Left ventricle myocardium superior (tissue), 1 donor: ENCODE measurements around the gene OPN1MW. TPM values are rescaled to one million over a fixed set of nuclear protein-coding genes. Genes with fewer than 3 reads are reported as not detected.
A peak's percentile ranks its signal among the peaks of the same experiment; 100 is the strongest.
"Not testable (repeated sequence)": the region's sequence is repeated elsewhere in the genome, so short reads cannot be mapped to it uniquely, and the experiment has no call there.

Experiments
- ATAC-seq: fragments of 200-7000 bp; cut with Tn5 transposase; one replicate; pipeline ENCODE4 v1.9.1; 2020; ENCODE audit warnings: mild to moderate bottlenecking, moderate library complexity
- DNase-seq: peaks from one replicate; pipeline ENCODE4 v3.0.0-alpha.2; 2020
- intact Hi-C: fragments of 100-400 bp; cut with micrococcal nuclease; formaldehyde crosslinking; loops from one replicate; pipeline ENCODE4 v1.11.0; 2022
- long read RNA-seq: library from polyadenylated mRNA; unstranded; transcript quantifications from one replicate; pipeline ENCODE4 v2.0.0, GENCODE V29; 2021
- total RNA-seq: library from RNA; stranded (reverse); fragmentation: NEBNext Ultra II Directional; extraction: Animal tissue kit (Norgen Biotek cat#: 25700); gene quantifications from one replicate; pipeline ENCODE4 v1.2.1, GENCODE V29; 2021
- donor health status: DM: no; HTN: yes; CAD: no; lungs with severe emphysema.

The OPN1MW gene
- not detected for total RNA-seq
- long read RNA-seq = 0 reads

DNA sequence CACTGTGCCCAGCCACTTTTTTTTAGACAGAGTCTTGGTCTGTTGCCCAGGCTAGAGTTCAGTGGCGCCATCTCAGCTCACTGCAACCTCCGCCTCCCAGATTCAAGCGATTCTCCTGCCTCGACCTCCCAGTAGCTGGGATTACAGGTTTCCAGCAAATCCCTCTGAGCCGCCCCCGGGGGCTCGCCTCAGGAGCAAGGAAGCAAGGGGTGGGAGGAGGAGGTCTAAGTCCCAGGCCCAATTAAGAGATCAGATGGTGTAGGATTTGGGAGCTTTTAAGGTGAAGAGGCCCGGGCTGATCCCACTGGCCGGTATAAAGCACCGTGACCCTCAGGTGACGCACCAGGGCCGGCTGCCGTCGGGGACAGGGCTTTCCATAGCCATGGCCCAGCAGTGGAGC, at the start of gene OPN1MW:
OPN1MW (plus strand) TSS at position 301 of the 400 bp plus-strand sequence; CDS start at position 383, 82 bp downstream.
- DNase-seq, ATAC-seq, intact Hi-C loops: not testable (repeated sequence)

DNA sequence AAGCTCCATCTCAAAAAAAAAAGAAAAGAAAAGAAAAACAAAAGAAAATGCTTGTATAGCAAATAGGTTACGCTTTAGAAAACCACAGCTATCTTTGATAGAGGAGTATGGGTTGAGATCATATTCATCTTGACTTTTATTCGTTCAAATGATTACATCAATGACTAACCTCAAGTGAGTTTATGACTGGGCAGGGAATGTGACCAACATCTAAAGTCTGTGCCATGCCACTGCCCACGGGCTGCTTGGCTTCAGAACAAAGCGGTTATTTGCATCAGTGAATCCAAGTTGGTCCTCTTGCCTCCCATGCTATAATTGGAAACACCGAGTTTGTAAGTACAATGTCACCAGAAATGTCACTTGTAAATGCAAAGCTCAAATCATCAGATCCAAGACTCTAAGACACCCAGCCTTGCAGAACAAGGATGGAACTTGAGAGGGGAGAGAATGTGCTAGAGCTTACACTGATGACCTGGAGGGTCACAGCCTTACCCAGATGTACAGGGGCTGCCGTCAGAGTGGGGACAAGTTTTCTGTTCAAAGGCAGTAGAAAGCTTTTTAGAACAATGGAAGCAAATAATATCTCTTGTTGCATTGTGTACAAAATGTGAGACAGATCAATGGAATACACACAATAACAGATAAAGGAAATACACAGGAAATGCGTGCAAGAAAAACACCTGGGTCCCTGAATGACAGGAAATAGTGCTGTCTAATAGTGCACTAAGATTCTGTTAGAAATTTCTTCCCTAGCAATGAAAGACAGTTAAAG, 46.8 kb upstream of the OPN1MW start:
- DNase-seq (no peak), ATAC-seq (peak; percentile 39)
- intact Hi-C loops = no loop called here

DNA sequence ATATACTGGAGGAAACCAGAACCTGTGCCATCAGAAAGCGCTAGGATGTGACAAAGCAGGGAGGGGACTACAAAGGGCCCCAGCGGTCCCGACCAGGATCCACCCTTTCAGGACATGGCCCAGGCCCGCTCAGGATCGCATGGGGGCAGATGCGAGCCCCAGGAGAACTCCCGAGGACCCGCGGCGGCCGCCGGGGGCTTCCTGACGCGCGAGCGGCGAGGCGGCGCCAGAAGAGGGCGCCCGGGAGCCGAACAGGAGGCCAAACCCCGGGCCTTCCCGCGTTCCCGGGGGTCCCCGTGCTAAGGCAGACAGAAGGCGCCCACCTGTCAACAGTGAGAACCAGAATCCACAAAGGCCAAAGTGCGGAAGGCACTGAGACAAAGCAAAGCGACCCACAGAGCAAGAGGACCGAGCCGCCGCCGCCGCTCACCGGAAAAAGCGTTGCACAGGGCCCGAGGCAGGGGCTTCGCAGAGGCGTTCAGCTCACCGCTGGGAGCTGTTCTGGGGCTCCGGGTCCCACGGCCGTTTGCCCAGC, 45.7 kb upstream of the OPN1MW start:
- peak; percentile 83 for DNase-seq
- intact Hi-C loops = no loop called here
- peak; percentile 90 for ATAC-seq

DNA sequence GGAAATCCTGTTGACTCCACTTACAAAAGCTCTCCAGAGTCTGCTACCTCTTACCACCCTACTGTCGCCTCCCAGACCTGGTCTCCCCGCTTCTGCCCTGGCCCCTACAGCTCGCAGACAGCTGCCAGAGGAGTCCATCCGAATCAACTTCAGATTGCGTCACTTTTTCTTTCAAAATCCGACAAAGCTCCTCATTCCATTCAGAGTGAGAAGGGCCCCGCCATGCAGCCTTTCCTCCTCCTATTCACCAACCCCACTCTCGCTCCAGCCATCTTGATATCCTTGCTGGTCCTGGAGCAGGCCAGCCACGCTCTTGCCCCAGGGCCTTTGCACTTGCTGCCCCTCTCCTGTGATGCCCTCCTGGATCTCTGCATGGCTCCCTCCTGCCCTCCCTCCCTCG, 43.5 kb upstream of the OPN1MW start:
- DNase-seq (no peak), ATAC-seq (no peak)
- intact Hi-C loops = no loop called here

DNA sequence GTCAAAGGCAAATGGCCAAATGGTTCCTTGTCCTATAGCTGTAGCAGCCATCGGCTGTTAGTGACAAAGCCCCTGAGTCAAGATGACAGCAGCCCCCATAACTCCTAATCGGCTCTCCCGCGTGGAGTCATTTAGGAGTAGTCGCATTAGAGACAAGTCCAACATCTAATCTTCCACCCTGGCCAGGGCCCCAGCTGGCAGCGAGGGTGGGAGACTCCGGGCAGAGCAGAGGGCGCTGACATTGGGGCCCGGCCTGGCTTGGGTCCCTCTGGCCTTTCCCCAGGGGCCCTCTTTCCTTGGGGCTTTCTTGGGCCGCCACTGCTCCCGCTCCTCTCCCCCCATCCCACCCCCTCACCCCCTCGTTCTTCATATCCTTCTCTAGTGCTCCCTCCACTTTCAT, 42.2 kb upstream of the OPN1MW start:
- ATAC-seq = no peak
- intact Hi-C loops = no loop called here
- DNase-seq = no peak

DNA sequence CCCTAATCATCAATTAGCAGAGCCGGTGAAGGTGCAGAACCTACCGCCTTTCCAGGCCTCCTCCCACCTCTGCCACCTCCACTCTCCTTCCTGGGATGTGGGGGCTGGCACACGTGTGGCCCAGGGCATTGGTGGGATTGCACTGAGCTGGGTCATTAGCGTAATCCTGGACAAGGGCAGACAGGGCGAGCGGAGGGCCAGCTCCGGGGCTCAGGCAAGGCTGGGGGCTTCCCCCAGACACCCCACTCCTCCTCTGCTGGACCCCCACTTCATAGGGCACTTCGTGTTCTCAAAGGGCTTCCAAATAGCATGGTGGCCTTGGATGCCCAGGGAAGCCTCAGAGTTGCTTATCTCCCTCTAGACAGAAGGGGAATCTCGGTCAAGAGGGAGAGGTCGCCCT, 41.7 kb upstream of the OPN1MW start:
- DNase-seq (no peak), ATAC-seq (no peak)
- intact Hi-C loops = no loop called here

DNA sequence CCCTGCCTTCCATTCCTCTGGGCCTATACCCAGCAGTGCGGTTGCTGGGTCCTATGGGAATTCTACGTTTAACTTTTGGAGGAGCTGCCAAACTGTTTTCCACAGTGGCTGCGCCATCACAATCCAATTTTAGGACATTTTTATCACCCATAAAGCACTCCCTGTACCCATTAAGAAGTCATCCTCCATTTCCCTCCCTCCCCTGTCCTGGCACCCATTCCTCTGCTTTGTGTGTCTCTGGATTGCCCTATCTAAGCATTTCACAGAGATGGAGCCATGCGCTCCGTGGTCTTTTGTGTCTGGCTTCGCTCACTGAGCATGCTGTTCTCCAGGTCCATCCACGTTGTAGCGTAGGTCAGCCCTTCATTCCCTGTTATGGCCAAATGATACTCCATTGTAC, 40.0 kb upstream of the OPN1MW start:
- ATAC-seq = no peak
- no peak for DNase-seq

DNA sequence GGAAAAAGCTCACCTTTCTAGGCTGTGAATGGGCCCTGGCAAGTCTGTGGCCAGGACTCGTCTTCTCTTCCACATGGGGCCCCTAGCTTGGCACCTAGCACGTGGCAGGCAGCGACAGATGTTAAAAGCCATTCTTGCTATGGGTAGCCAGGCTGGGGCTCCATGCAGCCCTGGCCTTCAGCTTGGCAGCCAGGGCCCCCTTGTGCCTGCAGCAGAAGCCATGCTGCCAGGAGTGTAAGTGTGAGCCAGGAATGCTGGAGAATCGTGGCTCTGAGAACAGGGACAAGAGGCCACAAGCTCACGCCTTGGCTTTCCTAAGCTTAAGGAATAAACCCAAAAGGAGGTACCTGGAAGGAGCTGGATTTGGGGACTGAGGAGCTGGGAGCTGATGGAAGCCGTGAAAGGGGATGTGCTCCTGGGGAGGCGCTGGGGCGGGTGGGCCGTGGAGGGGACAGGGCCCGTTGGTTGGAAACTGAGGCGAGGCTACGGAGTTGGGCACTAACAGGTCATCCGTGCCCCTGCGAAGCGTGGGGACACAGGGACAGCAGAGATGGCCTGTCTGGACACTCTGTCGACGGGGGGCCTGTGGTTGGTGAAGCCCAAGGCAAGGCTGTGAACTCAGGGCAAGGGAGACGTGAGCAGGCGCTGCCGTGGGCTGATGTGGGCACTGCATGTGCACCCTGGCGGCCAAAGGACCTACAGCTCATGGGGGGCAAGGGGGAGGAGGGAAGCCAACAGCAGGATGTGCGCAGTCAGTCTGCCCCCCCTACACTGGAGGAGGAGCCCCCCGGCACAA, 39.2 kb upstream of the OPN1MW start:
- no peak for DNase-seq
- intact Hi-C loops = no loop called here
- no peak for ATAC-seq

More for the DNA sequence above, 40.0 kb upstream of the OPN1MW start:
- intact Hi-C loops = no loop called here

DNA sequence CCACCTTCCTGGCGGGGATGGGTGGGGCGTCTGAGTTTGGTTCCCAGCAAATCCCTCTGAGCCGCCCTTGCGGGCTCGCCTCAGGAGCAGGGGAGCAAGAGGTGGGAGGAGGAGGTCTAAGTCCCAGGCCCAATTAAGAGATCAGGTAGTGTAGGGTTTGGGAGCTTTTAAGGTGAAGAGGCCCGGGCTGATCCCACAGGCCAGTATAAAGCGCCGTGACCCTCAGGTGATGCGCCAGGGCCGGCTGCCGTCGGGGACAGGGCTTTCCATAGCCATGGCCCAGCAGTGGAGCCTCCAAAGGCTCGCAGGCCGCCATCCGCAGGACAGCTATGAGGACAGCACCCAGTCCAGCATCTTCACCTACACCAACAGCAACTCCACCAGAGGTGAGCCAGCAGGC, 38.4 kb upstream of the OPN1MW start, which contains the start of gene OPN1LW:
OPN1LW (plus strand) TSS at position 234 of the 400 bp plus-strand sequence; CDS start at position 275, 41 bp downstream.
- ATAC-seq, DNase-seq, intact Hi-C loops: not testable (repeated sequence)

DNA sequence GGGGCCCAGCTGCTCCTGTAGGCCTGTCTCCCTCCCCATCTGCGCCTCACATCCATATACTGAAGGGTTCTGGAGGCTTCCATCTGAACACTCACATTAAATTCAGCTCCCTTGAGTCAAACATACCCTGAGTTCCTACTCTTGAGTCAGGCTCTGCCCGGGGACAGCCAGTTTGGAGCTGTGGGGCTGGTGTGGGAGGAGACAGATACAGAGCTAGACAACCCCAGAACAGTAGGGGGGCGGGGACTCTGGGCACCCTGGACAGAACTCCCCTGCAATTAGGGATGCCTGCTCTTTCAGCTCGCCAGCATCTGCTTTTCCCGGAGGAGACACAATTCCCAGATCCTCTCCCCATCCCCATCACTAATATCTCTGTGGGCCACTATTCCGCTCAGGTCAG, 31.4 kb upstream of the OPN1MW start:
- DNase-seq, intact Hi-C loops, ATAC-seq: not testable (repeated sequence)

DNA sequence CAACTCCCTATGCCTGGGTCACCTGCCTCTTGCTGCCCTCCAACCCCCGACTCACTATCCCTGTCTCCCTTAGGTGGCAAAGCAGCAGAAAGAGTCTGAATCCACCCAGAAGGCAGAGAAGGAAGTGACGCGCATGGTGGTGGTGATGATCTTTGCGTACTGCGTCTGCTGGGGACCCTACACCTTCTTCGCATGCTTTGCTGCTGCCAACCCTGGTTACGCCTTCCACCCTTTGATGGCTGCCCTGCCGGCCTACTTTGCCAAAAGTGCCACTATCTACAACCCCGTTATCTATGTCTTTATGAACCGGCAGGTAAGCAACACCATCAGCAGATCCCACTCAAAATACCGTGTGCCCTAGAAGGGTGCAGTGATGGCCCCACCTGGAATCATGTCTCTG, 26.2 kb upstream of the OPN1MW start:
- intact Hi-C loops, ATAC-seq, DNase-seq: not testable (repeated sequence)

DNA sequence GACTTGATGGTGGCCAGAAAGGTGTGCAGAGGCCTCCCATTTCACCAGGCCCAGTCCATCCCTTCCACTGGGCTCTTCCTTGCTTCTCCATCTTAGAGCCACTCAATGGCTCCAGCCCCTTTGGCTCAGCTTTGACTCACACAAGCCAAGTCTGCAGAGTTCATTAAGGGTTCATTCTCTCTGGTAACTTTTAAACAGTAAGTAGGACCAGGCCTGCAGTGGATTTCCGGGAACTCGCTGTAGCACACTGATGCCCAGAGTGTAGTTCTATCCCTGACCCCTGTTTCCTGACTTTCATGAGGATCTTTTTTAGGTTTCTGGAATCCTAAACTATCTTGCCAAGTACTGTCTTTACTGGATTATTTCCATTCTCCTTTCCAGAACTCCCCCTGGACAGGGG, 25.2 kb upstream of the OPN1MW start:
- intact Hi-C loops, DNase-seq: not testable (repeated sequence)
- peak; percentile 72 for ATAC-seq

DNA sequence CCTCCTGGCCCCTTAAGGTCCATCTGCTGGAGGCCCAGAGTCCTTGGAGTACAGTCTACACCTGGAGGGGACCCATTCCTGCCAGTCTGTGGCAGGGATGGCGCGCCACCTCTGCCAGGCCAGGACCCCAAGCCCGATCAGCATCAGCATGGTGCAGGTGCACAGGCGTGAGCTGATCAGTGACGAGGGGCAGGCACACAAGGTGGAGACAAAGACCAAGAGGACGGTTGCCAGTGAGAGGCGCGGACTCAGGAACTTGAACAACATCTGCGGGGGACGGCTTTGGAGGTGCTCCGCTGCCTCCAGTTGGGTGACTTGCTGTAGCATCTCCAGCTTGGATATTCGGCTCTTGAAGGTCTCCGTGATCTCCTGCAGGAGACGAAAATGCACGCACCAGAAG, 23.1 kb upstream of the OPN1MW start:
- intact Hi-C loops, ATAC-seq, DNase-seq: not testable (repeated sequence)

DNA sequence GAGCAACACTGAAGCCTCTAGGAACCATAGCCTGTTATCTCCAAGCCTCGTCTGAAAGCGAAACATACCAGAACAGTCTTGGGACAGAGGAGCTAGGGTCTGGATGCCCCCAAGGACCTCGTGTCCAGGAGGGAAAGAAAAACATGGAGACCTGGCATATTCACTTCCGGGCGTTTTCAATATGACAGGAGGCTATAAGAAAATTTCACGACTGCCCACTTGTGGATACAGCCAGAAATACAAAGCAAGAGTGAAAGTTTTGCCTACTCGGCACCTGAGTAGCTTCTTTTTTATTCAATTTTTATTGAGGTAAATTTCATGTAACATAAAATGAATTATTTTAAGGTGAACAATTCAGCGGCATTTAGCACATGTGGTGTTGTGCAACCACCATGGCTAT, 17.5 kb upstream of the OPN1MW start:
- ATAC-seq, intact Hi-C loops, DNase-seq: not testable (repeated sequence)

DNA sequence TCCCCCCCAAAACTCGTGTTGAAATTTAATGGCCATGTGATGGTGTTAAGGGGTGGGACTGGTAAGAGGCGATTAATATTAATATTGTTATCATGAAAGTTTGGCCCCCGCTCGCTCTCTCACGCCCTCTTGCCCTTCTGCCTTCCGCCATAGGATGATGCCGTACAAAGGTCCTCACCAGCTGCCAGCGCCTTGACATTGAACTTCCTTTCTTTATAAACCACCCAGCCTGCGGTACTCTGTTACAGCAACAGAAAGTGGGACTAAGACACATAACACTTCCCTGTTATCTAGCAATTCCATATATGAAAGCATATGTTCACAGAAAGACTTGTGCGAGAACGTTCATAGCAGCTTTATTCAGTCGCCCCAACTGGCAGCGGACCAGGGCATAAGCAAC, 14.0 kb upstream of the OPN1MW start:
- ATAC-seq, DNase-seq, intact Hi-C loops: not testable (repeated sequence)

DNA sequence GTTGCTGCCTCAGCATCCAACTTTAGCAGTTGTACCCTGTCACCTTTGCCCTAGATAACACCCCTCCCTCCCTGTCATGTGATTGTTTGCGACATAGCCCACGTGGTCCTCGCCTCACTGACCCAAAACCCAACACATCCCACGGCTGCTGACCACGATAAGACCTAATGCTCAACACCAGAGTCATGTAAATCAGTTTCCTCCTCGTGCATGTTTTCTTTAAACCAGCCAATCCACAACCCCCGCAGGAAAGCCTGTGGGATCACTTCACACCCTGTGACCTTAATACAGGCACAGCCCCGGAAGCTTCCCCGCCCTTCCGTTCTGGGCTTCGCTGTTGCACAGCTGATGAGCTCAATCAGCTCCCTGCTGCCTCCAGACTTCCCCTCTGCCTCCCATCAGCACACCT, 9.9 kb upstream of the OPN1MW start:
- peak; percentile 93 for ATAC-seq
- intact Hi-C loops, DNase-seq: not testable (repeated sequence)

DNA sequence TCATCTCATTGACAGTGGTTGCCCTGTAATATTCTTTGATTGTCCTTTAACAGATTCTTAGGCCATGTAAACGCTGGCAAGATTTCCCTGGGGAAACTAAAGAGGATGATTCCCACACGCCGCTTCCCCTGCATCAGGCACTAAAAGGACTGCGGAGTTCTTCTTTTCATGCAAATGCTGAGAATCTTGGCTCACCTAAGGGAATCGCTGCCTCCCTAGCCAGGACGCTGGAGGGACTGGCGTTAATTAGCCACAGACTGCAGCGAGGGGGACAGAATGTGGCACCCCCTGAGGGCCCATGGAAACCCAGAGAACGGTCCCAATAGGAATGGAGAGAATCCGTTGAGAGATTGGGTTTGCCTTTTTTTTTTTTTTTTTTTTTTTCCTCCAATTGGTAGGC, 8.0 kb upstream of the OPN1MW start:
- ATAC-seq, DNase-seq, intact Hi-C loops: not testable (repeated sequence)

DNA sequence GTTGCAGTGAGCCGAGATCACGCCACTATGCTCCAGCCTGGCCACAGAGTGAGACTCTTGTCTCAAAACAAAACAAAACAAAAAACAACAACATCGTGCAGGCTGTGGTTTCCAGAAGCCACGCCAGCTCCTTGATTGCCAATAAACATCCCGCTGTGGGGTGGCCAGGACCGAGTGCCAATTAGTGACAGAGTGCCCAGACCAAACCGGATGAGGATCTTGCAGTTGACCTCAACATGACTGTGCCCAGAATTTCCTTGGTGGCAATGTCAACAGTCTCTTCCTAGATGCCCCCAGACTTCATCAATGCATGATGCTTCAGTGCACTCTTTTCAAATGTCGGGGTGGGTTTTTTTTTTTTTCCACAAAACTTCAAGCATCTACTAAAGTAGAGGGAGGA, 1.4 kb downstream of the OPN1MW start:
- intact Hi-C loops, ATAC-seq, DNase-seq: not testable (repeated sequence)

DNA sequence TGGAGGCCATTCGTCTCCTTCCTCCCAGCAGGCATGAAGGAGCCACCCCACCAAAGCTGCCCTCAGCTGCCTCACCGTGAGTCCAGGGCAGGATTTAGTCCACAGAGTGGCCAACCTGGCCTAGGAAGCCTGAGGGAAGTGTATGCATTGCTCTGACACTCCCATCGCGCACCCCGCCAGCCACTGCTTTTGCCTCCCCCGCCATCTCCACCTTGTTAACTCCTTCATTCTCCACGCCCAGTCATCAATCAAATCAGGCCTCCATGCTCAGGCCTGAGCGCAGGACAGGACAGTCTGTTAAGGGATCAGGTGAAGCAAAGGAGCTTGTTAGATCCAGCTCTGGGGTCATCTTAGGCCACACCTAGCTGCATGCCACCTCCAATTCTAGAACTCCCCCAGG, 10.4 kb downstream of the OPN1MW start:
- DNase-seq, intact Hi-C loops, ATAC-seq: not testable (repeated sequence)

DNA sequence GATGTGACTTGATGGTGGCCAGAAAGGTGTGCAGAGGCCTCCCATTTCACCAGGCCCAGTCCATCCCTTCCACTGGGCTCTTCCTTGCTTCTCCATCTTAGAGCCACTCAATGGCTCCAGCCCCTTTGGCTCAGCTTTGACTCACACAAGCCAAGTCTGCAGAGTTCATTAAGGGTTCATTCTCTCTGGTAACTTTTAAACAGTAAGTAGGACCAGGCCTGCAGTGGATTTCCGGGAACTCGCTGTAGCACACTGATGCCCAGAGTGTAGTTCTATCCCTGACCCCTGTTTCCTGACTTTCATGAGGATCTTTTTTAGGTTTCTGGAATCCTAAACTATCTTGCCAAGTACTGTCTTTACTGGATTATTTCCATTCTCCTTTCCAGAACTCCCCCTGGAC, 11.9 kb downstream of the OPN1MW start:
- ATAC-seq = peak; percentile 61
- intact Hi-C loops, DNase-seq: not testable (repeated sequence)
